KMS-11 (cell line): ENCODE data around the gene GIGYF2.

Source experiments
- H2AFZ ChIP-seq: fragments of 200-600 bp; sonication (generic); 2 replicates; pipeline ENCODE4 v1.6.1; 2016; ENCODE audit warnings: antibody characterized with exemption, mixed run types, low read depth
- H3K27ac ChIP-seq: fragments of 200-600 bp; sonication (generic); 2 replicates; pipeline ENCODE4 v1.6.1; 2016; ENCODE audit warnings: mild to moderate bottlenecking, mixed run types
- H3K27me3 ChIP-seq: fragments of 200-600 bp; sonication (generic); 2 replicates; pipeline ENCODE4 v1.6.1; 2017; ENCODE audit warnings: mild to moderate bottlenecking, low read depth, mixed run types, moderate library complexity; ENCODE audit not compliant: insufficient read depth
- H3K36me3 ChIP-seq: fragments of 200-600 bp; sonication (generic); 2 replicates; pipeline ENCODE4 v1.6.1; 2017; ENCODE audit warnings: mild to moderate bottlenecking, mixed run types; ENCODE audit not compliant: insufficient read depth
- H3K4me1 ChIP-seq: fragments of 200-600 bp; sonication (generic); 2 replicates; pipeline ENCODE4 v1.6.1; 2016; ENCODE audit warnings: mild to moderate bottlenecking, low read depth, mixed run types; ENCODE audit not compliant: poor library complexity, severe bottlenecking
- H3K4me2 ChIP-seq: fragments of 200-600 bp; sonication (generic); 2 replicates; pipeline ENCODE4 v1.7.0; 2016; ENCODE audit warnings: mild to moderate bottlenecking, mixed run types
- H3K4me3 ChIP-seq: fragments of 200-600 bp; sonication (generic); IDR thresholded peaks from 2 replicates; pipeline ENCODE4 v1.6.1; 2017; ENCODE audit warnings: low read depth, low read length, mixed read lengths; ENCODE audit not compliant: insufficient read depth
- H3K79me2 ChIP-seq: fragments of 200-600 bp; sonication (generic); 2 replicates; pipeline ENCODE4 v1.6.1; 2016; ENCODE audit warnings: low read depth, mixed run types; ENCODE audit not compliant: insufficient read depth
- H3K9ac ChIP-seq: fragments of 200-600 bp; sonication (generic); 2 replicates; pipeline ENCODE4 v1.6.1; 2016; ENCODE audit warnings: mild to moderate bottlenecking, mixed run types
- H4K20me1 ChIP-seq: fragments of 200-600 bp; sonication (generic); 2 replicates; pipeline ENCODE4 v1.6.1; 2016; ENCODE audit warnings: mild to moderate bottlenecking, mixed run types; ENCODE audit not compliant: insufficient read depth
- CTCF ChIP-seq: fragments of 200-600 bp; sonication (generic); conservative IDR thresholded peaks from 2 replicates; pipeline ENCODE4 v1.6.1; 2017; ENCODE audit warnings: low read depth, mild to moderate bottlenecking, antibody characterized with exemption, low read length, moderate library complexity, mixed read lengths

Gene GIGYF2

GRCh38 chr2:232698556-232699091 is 1.5 kb downstream of the GIGYF2 start:
- peak overlapping the region; percentile 90; the same call in 1 of the 2 replicates for H3K9ac ChIP-seq
- peaks cover 27% of the 10 kb centered on the region for H3K4me1 ChIP-seq
- H2AFZ ChIP-seq: no peak overlapping the region
- no peaks in the 10 kb centered on the region; the same call in 1 of the 2 replicates for H4K20me1 ChIP-seq
- H3K27ac ChIP-seq: no peak overlapping the region
- peaks cover 62% of the 10 kb centered on the region for H3K79me2 ChIP-seq
- peak overlapping the region; percentile 75 for H3K4me2 ChIP-seq
- no peaks in the 10 kb centered on the region for H3K36me3 ChIP-seq
- no peaks in the 10 kb centered on the region for H3K27me3 ChIP-seq
- TF ChIP-seq CTCF: no peak
- no peak overlapping the region for H3K4me3 ChIP-seq

GRCh38 chr2:232699110-232699509 is 2.0 kb downstream of the GIGYF2 start:
- Histone ChIP-seq H3K4me2 (peak overlapping the region; percentile 75), H3K4me3 (no peak overlapping the region), H2AFZ (no peak overlapping the region), H3K79me2 (peaks cover 67% of the 10 kb centered on the region), H3K9ac (no peak overlapping the region), H3K27me3 (no peaks in the 10 kb centered on the region), H3K4me1 (peaks cover 27% of the 10 kb centered on the region), H3K36me3 (no peaks in the 10 kb centered on the region), H4K20me1 (no peaks in the 10 kb centered on the region; the same call in 1 of the 2 replicates), H3K27ac (no peak overlapping the region)
- no peak for TF ChIP-seq CTCF

- Histone ChIP-seq H3K36me3 (no peaks in the 10 kb centered on the region), H3K27me3 (no peaks in the 10 kb centered on the region), H3K27ac (no peak overlapping the region), H3K4me1 (peaks cover 27% of the 10 kb centered on the region), H3K4me2 (peak overlapping the region; percentile 75; the same call in 1 of the 2 replicates), H3K4me3 (no peak overlapping the region), H4K20me1 (no peaks in the 10 kb centered on the region; the same call in 1 of the 2 replicates), H3K79me2 (peaks cover 72% of the 10 kb centered on the region), H3K9ac (no peak overlapping the region), H2AFZ (no peak overlapping the region)
- no peak for TF ChIP-seq CTCF
Measured at GRCh38 chr2:232700154-232700553, 3.0 kb downstream of the GIGYF2 start.

GRCh38 chr2:232707076-232707475 is 9.9 kb downstream of the GIGYF2 start:
- Histone ChIP-seq H2AFZ (no peak overlapping the region), H3K9ac (no peak overlapping the region), H3K4me3 (no peak overlapping the region), H3K27me3 (no peaks in the 10 kb centered on the region), H3K4me2 (no peak overlapping the region), H3K79me2 (peaks cover 65% of the 10 kb centered on the region), H3K36me3 (peaks cover 8% of the 10 kb centered on the region; the same call in 1 of the 2 replicates), H4K20me1 (no peaks in the 10 kb centered on the region), H3K4me1 (no peaks in the 10 kb centered on the region), H3K27ac (no peak overlapping the region)
- TF ChIP-seq CTCF: no peak
